IPS-11a (cell line): ENCODE results near the gene NBPF1.
"Not testable (repeated sequence)": the region's sequence is repeated elsewhere in the genome, so short reads cannot be mapped to it uniquely, and the experiment has no call there.

ENCODE experiments used
- H3K4me3 ChIP-seq: one replicate; pipeline ENCODE4 v1.5.1; 2013; ENCODE audit warnings: low read depth, low read length, control low read depth

Gene NBPF1

DNA sequence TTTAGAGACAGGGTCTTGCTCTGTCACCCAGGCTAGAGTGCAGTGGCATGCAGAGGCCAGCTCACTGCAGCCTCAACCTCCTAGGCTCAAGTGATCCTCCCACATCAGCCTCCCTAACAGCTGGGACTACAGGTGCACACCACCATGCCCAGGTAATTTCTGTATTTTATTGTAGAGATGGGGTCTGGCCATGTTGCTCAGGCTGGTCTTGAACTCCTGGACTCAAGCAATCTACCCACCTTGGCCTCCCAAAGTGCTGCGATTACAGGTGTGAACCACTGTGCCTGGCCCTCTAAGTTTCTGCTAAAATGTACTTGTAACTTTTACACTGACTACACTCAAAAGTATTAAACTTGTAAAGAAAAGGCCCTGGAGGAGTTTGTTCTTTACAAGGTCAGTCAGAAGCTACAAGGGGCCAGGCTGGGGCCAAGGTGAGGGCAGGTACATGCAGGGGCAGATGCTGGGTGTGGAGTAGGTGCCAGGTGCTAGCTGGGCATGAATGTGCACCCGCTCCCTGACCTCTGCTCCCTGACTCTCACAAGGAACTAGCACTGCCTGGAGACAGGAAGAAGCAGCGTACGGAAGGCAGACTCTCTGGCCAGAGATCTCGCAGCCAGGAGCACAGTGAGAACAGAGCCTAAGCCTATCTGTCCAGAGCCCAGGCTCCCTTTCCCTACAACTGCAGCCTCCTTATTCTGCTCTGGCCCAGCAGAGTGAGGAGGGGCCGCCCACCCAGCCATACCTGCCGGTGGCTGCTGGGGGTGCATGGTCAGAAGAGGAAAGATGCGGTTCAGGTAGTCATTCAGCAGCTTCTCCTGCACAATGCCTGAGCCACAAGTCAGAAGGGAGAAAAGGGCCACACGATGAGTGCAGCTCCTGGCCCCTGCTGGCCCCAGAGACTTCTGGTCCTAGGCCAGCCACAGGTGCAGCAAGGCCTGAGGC, 28.9 kb upstream of the NBPF1 start:
- H3K4me3 ChIP-seq, result not testable (repeated sequence)

DNA sequence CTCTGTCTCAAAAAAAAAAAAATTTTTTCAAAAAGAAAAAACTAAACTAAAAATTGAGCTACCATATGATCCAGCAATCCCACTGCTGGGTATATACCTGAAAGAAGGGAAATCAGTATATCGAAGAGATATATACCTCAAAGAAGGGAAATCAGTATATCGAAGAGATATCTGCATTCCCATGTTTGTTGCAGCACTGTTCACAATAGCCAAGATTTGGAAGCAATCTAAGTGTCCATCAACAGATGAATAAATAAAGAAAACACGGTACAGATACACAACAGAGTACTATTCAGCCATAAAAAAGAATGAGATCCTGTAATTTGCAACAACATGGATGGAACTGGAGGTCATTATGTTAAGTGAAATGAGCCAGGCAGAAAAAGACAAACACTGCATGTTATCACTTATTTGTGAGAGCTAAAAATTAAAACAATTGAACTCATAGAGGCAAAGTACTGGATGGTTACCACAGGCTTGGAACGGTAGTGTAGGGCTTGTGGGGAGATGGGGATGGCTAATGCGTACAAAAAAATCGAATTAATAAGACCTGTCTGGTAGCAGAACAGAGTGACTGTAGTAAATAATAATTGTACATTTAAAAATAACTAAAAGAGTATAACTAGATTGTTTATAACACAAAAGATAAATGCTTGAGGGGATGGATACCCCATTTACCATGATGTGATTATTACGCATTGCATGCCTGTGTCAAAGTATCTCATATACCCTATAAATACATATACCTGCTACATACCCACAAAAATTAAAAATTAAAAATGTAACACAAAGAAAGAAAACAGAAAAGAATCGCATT, 28.0 kb upstream of the NBPF1 start:
- not testable (repeated sequence) for H3K4me3 ChIP-seq

DNA sequence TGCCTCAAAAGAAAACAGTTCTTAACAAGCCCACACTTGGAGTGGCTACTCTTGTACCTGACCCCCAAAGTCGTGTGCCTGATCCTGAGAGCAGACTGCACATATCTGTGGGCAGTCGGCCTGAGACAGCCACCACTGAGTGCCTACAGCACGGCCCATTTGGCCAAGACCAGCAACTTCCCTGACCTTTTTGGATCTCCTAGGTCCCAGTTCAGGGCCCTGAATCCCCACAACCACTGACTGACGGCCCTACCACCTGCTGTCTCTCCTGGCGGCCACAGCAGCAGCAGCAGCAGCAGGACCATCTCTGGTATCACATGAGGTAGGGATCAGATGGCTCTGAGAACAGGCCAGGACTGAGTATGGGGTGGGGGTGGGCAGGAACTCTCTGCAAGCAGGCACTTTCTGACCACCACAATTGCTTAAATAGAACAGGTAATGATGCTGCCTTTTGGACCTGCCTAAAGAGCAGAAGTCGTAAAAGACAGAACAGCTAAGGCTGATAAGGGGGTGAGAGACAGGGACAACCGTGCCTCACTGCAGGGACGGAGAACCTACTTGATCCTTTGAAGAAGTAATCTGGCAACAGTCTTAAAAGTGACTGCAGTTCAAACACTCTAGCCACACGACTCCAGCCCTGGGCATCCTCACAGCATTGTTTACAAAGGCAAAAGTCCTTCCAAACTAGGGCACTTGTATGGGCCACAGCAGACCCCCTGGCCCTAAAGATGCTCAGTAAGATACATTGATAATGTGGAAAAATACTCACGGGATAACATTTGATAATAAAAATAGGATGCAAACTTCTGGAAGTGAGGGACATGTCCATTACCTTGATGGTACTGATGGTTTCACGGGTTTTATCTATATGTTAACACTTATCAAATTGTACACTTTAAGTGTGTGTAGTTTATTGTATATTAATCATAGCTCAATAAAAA, 26.0 kb upstream of the NBPF1 start:
- H3K4me3 ChIP-seq, result not testable (repeated sequence)

DNA sequence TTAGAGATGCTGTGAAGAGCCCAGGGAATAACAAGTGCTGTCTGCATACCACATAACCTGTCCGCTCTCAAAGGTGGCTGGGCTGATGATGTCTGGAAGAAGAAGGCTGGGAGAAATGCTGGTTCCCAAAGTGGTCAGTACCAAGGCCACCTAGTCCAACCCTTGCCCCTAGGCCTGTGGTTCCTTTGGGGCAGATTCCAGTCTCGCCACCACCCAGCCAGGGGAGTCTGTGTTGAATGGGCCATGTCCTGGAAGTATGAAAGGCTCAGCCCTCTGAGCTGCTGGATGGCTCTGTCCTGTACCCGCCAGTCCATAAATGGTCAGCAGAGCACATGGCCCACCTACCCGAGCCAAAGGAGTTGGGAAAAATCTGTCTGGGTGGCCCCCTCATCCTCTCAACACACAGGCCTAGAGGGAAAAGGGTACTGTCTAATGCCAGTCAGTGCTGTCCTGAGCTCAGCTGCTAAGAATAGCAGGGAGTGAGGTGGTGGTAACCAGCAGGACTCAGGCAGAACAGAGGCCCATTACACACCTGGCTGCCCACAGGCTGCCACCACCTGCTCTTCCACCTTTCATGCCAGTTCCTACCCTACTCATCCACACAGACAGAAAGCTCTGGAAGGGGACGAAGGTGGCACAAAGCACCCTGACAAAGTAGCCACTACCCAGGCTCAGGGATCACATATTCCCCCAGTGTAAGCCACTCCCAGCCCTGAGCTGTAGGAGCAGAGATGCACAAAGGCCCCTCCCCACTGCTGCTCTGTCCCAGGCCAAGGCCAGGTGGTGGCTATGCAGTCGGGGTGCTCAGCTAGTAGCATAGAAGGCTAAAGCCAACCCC, 24.8 kb upstream of the NBPF1 start:
- not testable (repeated sequence) for H3K4me3 ChIP-seq

DNA sequence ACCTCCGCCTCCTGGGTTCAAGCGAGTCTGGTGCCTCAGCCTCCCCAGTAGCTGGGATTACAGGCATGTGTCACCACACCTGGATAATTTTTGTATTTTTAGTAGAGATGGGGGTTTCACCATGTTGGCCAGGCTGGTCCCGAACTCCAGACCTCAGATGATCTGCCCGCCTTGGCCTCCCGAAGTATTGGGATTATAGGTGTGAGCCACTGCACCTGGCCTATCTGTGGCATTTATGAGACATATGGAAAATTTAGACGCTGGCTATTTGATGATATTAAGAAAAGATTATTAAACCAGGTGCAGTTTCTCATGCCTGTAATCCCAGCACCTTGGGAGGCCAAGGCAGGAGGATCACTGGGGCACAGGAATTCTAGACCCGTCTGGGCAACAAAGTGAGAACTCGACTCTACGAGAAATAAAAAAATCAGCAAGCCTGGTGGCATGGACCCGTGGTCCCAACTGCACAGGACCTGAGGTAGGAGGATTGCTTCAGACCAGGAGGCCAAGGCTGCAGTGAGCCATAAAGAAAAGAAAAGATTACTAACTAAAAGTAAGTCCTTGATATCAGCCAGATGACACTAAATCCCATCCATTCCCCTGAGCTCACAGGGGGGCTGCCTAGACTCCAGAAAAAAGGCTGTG, 23.3 kb upstream of the NBPF1 start:
- H3K4me3 ChIP-seq, result not testable (repeated sequence)

DNA sequence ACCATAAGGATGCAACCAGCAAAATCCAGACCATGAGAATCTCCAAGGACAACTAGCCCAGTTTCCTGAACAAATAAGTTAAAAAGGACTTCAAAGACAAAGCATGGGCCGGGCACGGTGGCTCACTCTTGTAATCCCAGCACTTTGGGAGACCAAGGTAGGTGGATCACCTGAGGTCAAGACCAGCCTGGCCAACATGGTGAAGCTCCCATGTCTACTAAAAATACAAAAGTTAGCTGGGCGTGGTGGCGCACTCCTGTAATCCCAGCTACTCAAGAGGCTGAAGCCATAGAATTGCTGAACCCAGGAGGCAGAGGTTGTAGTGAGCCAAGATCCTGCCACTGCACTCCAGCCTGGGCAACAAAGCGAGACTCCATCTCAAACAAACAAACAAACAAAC, 22.6 kb upstream of the NBPF1 start:
- not testable (repeated sequence) for H3K4me3 ChIP-seq

DNA sequence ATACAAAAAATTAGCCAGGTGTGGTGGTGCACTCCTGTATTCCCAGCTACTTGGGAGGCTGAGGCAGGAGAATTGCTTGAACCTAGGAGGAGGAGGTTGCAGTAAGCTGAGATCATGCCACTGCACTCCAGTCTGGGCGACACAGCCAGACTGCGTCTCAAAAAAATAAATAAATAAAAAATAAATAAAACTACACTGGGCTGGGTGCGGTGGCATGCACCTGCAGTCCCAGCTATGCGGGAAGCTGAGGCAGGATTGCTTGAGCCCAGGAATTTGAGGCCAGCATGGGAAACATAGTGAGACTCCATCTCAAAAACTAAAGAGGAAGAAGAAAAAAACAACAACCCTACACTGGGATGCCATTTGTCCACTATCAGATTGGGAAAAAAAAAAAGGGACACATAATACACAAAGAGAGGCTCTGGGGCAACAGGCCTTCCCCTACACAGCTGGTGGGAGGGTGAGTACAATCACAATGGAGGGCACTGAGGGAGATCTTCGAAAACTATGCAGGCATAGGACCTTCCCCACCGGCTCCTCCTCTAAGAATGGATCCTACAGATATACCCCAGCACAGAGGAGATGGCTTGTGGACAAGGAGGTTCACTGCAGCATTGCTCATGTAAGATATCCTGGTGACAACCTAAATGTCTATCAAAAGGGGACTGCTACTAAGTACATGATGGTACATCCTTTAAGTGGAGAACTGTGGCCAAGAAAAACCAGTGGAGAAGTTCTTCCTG, 20.3 kb upstream of the NBPF1 start:
- H3K4me3 ChIP-seq, result not testable (repeated sequence)

DNA sequence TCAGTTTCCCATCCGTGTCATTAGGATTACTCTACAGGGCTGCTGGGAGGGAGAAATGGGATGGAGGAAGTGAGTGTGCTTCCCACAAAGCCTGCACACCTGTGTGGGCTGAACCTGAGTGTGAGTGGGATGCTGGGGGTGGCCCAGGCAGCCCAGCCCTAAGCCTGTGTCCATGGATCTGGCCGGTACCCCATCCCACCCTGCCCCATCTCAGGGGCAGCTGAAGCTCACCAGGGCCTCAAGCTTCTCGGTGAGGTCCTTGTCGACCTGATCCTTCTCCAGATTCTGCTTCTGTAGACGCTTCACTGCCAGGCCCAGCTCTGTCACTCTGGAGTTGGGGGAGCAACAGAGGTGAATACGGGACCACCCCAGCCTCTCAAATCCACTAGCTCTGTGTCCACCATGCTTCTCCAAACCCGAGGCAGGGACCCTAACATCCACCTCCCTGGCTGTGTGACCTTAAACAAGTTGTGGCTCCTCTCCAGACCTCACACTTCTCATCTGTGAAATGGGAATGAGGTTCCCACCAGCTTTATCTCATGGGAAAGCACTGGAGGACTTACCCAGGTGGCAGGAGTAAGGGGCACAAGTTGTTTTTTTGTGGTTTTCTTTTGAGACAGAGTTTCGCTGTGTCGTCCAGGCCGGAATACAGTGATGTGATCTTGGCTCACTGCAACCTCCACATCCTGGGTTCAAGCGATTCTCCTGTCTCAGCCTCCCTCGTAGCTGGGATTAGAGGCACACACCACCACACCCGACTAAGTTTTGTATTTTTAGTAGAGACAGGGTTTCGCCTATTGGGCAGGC, 18.9 kb upstream of the NBPF1 start:
- not testable (repeated sequence) for H3K4me3 ChIP-seq

DNA sequence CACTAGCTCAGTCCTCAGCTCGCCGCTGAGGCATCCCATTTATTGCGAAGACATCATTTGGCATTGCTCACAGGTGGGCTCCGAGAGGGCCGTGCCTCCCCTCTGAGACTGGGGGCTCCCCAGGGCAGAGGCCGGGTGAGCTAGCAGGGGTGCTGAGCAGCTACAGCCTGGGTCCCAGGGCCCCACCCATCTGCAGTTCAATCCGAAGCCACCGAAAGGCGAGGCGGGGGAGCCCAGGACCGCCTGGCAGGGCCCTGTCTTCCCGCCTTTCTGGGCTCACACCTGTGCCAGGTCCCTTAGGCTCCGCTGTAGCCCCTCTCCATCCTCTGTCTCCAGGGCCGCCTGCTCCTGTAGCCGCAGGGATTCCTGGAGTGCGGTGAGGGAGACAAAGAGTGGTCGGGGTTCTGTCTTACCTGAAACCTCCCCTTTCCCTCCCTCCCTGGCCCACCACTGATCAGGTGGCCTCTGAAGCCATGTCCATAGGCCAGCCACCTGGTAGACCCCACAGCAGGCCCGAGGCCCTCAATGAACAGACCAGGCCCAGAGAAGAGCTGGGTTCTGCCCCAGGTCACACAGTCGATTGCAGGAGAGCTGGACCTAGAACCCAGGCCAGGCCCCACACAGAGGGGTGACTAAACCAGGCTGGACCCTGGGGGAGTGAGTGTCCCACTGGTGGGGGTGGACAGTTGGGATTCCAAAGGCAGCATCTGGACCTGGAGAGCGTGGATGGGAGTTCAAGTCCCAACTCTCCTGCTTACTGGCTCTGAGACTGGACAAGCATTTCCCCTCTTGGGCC, 18.1 kb upstream of the NBPF1 start:
- no peak overlapping the region for H3K4me3 ChIP-seq

DNA sequence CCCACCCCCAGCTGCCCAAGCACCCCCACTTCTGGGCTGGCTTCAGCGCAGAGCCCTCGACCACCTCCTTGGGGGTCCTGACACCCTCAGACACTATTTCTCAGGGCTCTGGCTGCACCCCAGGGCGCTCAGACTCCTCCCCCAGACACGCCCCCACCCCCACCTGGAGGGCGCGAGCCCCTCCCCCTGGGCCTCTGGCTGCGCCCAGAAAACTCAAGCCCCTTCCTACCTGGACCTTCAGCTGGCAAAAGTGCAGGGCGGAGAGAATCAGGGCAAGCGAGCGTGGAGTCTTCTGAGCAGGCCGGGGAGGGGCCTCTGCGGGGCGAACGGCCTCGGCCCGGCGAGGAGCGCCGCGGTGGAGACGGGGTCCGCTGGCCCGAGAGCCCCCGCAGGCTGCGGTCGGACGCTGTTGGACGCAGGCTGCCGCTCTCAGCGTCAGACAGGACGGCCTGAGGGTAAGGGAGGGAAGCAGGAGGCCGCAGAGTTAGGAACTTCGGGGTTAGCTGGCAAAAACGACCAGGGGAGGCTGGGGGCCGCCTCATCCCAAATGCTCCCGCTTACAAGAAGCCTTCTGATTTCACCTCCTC, 17.4 kb upstream of the NBPF1 start:
- H3K4me3 ChIP-seq, result no peak overlapping the region

DNA sequence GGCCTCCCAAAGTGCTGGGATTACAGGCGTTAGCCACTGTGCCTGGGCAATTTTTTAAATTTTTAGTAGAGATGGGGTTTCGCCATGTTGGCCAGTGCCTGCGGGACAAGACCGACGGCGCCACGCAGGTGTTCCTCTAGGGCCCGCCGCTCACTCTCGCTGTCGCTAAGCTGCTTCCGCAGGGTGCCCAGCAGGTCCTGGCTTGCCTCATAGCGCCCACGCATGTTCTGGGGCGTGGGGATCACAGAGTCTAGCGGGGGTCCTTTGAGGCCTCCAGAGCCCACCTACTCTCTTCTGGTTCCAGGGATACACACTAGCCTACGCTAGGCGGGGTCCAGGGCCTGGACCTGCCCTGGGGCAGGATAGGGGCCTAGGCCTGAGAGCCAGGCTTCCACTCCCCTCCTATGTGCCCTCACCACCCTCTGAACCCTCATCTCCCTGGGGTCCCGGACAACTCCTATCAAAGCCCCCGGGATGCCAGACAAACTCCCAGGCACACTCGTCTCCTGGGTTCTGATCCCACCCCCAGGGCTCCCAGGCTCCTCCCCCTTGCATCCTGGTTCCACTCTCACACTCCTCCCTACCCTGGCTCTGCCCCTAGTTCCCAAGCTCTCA, 16.7 kb upstream of the NBPF1 start:
- not testable (repeated sequence) for H3K4me3 ChIP-seq

DNA sequence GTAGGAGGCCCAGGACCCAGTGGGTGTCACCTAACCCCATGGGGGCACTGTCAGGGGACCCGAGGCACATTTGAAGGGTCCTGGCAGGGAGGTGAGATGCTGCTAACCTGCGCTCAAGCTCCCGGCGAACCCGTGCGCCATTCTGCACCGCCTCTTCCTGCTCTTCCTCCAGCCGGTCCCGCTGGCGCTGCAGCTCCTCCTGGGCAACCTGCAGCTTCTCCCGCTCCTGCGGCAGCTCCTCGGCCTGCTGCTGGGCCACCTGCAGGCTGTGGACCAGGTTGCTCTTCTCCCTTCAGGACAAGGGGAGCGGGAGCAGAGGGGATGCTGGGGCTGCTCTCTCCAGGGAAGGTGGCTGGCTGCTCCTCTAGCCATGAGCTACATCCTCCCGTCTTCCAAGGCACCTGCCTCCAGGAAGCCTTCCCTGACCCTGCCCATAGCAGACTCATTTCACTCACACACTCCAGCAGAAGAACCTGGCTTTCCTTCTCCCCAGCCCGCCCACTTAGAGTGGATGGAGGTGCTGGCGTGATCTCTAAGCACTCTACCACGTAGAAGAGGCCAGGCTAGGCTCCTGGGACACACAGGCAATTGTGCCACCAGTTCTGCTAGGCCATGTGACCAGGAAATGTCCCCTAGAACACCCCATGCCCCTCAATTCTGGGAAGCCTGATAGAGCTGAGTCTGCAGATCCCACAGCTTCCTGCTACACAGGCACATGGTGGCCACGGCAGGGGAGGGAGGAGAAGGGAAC, 15.2 kb upstream of the NBPF1 start:
- no peak overlapping the region for H3K4me3 ChIP-seq

DNA sequence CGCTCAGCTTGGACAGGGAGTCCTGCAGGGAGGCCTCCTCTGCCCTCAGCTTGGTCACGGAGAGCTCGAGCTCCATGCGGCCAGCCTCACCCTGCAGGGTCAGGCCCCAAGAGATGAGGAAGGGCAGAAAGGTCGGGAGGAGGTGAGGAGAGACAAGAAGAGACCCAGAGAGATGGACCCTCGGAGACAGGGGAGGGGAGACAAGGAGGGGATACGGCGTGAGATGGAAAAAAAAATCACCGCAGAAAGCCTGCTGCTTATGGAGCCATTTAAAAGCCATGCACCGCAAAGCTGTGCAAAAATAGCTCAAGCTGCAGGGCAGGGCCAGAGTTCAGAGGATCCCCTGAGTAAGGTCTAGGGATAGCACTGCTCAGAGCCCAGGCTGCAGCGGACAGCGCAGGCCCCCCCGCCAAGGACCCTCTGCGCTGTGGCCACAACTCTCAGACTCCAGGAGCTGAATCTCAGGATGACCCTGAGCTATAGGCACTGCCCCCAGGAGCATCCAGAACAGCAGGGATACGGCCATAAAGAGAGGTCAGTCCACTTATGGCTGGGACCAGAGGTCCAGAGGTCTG, 13.1 kb upstream of the NBPF1 start:
- not testable (repeated sequence) for H3K4me3 ChIP-seq

DNA sequence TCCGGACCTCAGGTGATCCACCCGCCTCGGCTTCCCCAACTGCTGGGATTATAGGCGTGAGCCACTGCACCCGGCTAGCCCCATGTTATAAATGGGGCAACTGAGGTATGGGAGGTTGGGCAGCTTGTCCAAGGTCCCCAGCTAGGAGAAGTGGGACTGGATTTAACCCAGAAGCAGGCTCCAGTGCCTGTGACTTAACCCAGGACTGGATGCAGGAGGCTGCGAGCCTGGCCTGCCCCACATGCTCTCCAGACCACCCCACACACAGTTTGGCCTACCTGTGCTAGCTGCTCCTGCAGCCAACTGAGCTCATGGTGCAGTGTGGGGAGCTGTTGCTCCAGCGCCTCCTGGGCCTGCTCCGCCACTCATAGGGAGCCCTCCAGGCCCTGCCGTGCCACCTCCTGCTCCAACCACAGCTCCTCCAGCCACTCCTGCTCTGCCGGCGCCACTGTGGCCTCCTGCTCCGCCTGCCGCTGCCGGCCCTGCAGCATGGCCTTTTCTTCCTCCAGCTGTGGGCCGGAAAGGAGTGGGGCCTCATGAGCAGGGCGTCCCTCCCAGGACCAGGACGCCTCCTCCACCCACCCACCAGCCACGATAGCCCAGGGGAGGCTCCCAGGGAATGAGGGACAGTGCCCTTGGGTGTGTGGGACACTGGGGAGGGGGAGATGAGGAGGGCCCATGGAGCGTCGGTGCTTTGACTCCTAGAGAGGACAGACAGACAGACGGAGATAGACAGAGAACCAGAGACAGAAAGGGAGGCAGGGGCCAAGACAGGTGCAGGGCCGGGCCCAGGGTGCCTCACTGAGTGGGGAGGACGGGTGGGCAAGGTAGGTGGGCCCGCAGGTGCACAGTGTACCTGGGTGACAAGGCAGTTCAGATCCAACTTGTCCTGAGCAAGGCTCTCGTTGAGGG, 12.4 kb upstream of the NBPF1 start:
- H3K4me3 ChIP-seq, result no peak overlapping the region
